ENCODE data around the gene KIN. TPM values are rescaled to one million over a fixed set of nuclear protein-coding genes. Genes with fewer than 3 reads are reported as not detected.

Gene KIN
- 3.2 and 7.4 TPM in 2 replicates for total RNA-seq
- 7.3 and 16.8 TPM in 2 replicates for polyA plus RNA-seq

GRCh38 chr10:7787857-7788638 lies at the start of gene KIN, which contains the start of gene ATP5F1C:
Gene KIN, minus strand, starts transcription at chr10:7787993. Its CDS starts 60 bp downstream, at chr10:7787933.
Gene ATP5F1C, plus strand, starts transcription at chr10:7788177. Its CDS starts 31 bp downstream, at chr10:7788208.
- Histone ChIP-seq H3K36me3 (no peaks in the 10 kb centered on the region), H3K27me3 (no peaks in the 10 kb centered on the region), H3K4me1 (ENCODE audit: low read depth) (peaks cover 18% of the 10 kb centered on the region), H3K27ac (peak within 1 kb of the TSS; percentile 88), H3K9me3 (ENCODE audit: low read depth) (no peaks in the 10 kb centered on the region), H3K4me3 (peak within 1 kb of the TSS; percentile 58)
- TF ChIP-seq CTCF (IDR thresholded peaks at IDR 0.05; ENCODE audit: low read depth, low read length) = no peak
- DNase-seq (ENCODE audit: low read depth in 1 of 2, low spot score in 1 of 2) = peak; percentile 98

GRCh38 chr10:7836571-7836970 lies 48.8 kb upstream of the KIN start:
- Histone ChIP-seq H3K27me3 (no peaks in the 10 kb centered on the region), H3K4me1 (ENCODE audit: low read depth) (no peaks in the 10 kb centered on the region), H3K27ac (no peak overlapping the region), H3K9me3 (ENCODE audit: low read depth) (no peaks in the 10 kb centered on the region), H3K36me3 (no peaks in the 10 kb centered on the region), H3K4me3 (no peak overlapping the region)
- TF ChIP-seq CTCF (IDR thresholded peaks at IDR 0.05; ENCODE audit: low read depth, low read length) = no peak
- DNase-seq (ENCODE audit: low read depth in 1 of 2, low spot score in 1 of 2) = no peak

GRCh38 chr10:7834262-7834661 lies 46.5 kb upstream of the KIN start:
- Histone ChIP-seq H3K4me1 (ENCODE audit: low read depth) (no peaks in the 10 kb centered on the region), H3K27ac (no peak overlapping the region), H3K36me3 (no peaks in the 10 kb centered on the region), H3K4me3 (no peak overlapping the region), H3K27me3 (no peaks in the 10 kb centered on the region), H3K9me3 (ENCODE audit: low read depth) (no peaks in the 10 kb centered on the region)
- DNase-seq (ENCODE audit: low read depth in 1 of 2, low spot score in 1 of 2) = no peak
- no peak for TF ChIP-seq CTCF (IDR thresholded peaks at IDR 0.05; ENCODE audit: low read depth, low read length)

GRCh38 chr10:7833210-7833609 lies 45.4 kb upstream of the KIN start:
- no peak overlapping the region for H3K27ac ChIP-seq
- H3K9me3 ChIP-seq (ENCODE audit: low read depth) = no peaks in the 10 kb centered on the region
- H3K36me3 ChIP-seq = no peaks in the 10 kb centered on the region
- H3K27me3 ChIP-seq = no peaks in the 10 kb centered on the region
- DNase-seq (ENCODE audit: low read depth in 1 of 2, low spot score in 1 of 2) = no peak
- TF ChIP-seq CTCF (IDR thresholded peaks at IDR 0.05; ENCODE audit: low read depth, low read length) = no peak
- no peaks in the 10 kb centered on the region for H3K4me1 ChIP-seq (ENCODE audit: low read depth)
- H3K4me3 ChIP-seq = no peak overlapping the region

DNA sequence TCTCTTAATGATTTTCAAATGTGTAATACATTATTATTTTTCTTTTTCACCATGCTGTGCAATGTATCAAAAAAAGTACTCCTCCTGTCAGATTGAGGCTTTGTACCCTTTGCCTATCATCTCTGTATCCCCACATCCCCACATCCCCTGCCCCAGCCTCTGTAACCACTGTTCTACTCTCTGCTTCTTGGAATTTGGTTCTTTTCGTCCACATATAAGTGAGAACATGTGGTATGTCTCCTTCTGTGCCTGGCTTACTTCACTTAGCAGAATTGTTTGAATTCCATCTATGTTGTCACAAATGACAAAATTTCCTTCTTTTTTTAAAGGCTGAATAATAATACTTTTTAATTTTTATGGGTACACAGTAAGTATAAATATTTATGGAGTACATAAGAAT lies 44.3 kb upstream of the KIN start:
- Histone ChIP-seq H3K27ac (no peak overlapping the region), H3K27me3 (no peaks in the 10 kb centered on the region), H3K4me3 (no peak overlapping the region), H3K36me3 (no peaks in the 10 kb centered on the region), H3K4me1 (ENCODE audit: low read depth) (peaks cover 3% of the 10 kb centered on the region), H3K9me3 (ENCODE audit: low read depth) (no peaks in the 10 kb centered on the region)
- no peak for DNase-seq (ENCODE audit: low read depth in 1 of 2, low spot score in 1 of 2)
- no peak for TF ChIP-seq CTCF (IDR thresholded peaks at IDR 0.05; ENCODE audit: low read depth, low read length)
